T-helper 2 cell treated with Interferon-gamma antibody and Interleukin-4, amounts not matched to agents 5 μg/mL and 100 μg/mL, for 36 hours (primary cell): ENCODE data around the gene TUBB3.

Experiments used
- DNase-seq: peaks from one replicate; pipeline ENCODE4 v3.0.0; 2021; ENCODE audit warnings: low spot score
- H3K27ac Mint-ChIP-seq: one replicate; pipeline ENCODE4 v1.8.0; 2021; ENCODE audit warnings: mild to moderate bottlenecking, mixed read lengths
- H3K27me3 Mint-ChIP-seq: one replicate; pipeline ENCODE4 v1.8.0; 2021; ENCODE audit warnings: low read depth, mixed read lengths
- H3K36me3 Mint-ChIP-seq: one replicate; pipeline ENCODE4 v1.8.0; 2021; ENCODE audit warnings: low read depth, mixed read lengths
- H3K4me1 Mint-ChIP-seq: one replicate; pipeline ENCODE4 v1.8.0; 2021; ENCODE audit warnings: low read depth, mixed read lengths
- H3K4me3 Mint-ChIP-seq: one replicate; pipeline ENCODE4 v1.8.0; 2022; ENCODE audit warnings: mild to moderate bottlenecking, moderate library complexity, mixed read lengths
- H3K9me3 Mint-ChIP-seq: one replicate; pipeline ENCODE4 v1.8.0; 2021; ENCODE audit warnings: mixed read lengths

The TUBB3 gene

DNA sequence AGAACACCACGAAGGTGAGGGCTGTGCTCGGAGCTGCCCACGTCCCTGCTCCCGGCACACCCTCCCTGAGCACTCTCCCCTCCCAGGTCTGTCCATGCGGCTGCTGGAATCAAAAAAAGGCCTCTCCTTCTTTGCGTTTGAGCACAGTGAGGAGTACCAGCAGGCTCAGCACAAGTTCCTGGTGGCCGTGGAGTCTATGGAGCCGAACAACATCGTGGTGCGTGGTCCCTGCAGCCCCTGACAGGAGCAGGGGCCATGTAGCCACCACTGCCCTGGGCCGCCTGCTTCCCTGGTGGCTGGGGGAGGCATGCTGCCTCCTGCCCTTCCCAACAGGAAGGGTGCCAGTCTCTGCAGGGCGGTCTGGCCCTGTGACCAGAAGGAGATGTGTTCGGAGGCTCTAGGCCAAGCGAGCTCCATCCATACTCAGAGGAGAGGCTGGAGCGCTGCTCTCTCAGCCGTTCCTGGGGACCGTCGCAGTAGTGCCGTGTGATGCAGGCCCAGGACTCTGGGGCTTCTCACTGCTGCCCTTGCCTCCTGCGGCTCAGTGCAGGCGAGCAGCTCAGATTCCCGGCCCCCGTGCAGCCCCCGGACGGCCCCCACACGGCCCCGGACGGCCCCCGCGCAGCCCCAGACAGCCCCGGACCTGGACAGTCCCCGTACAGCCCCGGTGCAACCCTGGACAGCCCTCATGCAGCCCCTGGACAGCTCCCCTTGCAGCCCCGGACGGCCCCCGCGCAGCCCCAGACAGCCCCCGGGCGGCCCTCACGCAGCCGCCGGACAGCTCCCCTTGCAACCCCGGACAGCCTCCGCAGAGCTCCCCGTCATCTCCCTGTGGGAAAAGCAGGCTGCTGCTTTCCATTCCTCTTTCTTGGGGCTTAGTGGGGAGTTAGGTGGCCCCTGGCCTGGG, 29.2 kb upstream of the TUBB3 start:
- H3K9me3 Mint-ChIP-seq = no peaks in the 10 kb centered on the region
- no peak overlapping the region for H3K4me3 Mint-ChIP-seq
- no peak for DNase-seq
- no peak overlapping the region for H3K27ac Mint-ChIP-seq
- H3K36me3 Mint-ChIP-seq = peaks cover 44% of the 10 kb centered on the region
- H3K4me1 Mint-ChIP-seq = peaks cover 5% of the 10 kb centered on the region
- H3K27me3 Mint-ChIP-seq = no peaks in the 10 kb centered on the region

DNA sequence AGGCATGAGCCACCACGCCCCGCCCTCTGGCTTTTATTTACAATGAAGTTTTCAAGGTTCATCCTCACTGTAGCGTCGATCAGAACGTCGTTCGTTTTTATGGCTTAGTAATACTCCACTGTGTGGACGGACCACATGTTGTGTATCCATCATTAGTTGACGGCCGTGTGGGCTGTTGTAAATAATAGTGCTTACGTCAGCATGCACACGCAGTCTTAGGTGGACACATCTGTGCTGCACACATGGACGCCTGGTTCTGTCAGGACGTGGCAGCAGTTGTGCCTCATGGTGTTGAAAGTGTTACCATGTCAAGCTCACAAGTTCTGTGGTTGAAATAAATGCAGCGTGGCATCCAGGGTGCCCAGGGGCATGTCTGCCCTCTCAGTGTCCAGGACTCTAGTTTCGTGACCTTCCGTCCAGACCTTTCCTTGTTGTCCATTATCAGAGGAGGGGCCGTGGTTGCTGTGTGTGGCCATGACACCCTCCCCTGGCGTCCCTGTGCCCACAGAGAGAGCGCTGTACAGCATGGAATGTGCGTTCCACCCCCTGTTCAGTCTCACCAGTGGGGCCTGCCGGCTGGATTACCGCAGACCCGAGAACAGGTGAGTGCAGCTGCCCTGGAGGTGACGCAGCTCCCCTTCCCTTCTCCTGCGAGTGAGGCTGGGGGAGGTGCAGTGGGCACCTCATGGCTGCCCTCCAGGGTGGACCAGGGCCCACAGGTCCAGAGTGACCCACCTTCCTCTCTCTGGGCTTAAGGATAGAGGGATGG, 27.5 kb upstream of the TUBB3 start:
- no peak overlapping the region for H3K27ac Mint-ChIP-seq
- no peaks in the 10 kb centered on the region for H3K4me1 Mint-ChIP-seq
- peaks cover 51% of the 10 kb centered on the region for H3K36me3 Mint-ChIP-seq
- no peak for DNase-seq
- H3K27me3 Mint-ChIP-seq = no peaks in the 10 kb centered on the region
- H3K4me3 Mint-ChIP-seq = no peak overlapping the region
- no peaks in the 10 kb centered on the region for H3K9me3 Mint-ChIP-seq

- no peaks in the 10 kb centered on the region for H3K27me3 Mint-ChIP-seq
- no peak overlapping the region for H3K27ac Mint-ChIP-seq
These were observed 25.9 kb upstream of the TUBB3 start for GRCh38 chr16:89897204-89897603.

DNA sequence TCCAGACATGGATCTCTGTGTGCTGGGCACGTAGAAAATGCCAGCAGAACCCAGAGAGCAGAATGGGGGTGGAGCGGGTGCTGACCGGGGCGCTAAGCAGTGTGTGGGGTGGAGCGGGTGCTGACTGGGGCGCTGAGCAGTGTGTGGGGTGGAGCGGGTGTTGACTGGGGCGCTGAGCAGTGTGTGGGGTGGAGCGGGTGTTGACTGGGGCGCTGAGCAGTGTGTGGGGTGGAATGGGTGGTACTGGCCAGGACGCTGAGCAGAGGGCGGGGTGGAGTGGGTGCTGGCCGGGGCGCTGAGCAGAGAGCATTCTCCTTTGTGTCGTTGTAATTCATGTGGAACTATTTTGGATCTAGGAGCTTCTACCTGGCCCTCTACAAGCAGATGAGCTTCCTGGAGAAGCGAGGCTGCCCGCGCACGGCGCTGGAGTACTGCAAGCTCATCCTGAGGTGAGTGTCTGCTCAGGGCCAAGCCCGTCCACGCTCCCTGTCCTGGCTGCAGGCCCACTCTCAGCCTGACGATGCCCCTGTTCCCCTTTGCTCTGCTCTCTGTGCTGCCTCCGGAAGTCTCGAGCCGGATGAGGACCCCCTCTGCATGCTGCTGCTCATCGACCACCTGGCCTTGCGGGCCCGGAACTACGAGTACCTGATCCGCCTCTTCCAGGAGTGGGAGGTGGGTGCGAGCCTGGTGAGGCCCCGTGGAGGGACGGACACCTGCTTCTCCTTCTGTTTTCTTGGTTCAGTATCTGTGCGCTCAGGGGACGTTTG, 24.8 kb upstream of the TUBB3 start:
- Mint-ChIP-seq H3K9me3 (no peaks in the 10 kb centered on the region), H3K27ac (no peak overlapping the region), H3K27me3 (no peaks in the 10 kb centered on the region), H3K4me3 (no peak overlapping the region), H3K36me3 (peaks cover 33% of the 10 kb centered on the region), H3K4me1 (no peaks in the 10 kb centered on the region)
- no peak for DNase-seq

More at GRCh38 chr16:89897204-89897603, 25.9 kb upstream of the TUBB3 start:
- Mint-ChIP-seq H3K36me3 (peaks cover 40% of the 10 kb centered on the region), H3K4me3 (no peak overlapping the region), H3K4me1 (no peaks in the 10 kb centered on the region), H3K9me3 (no peaks in the 10 kb centered on the region)
- DNase-seq = no peak

- Mint-ChIP-seq H3K4me3 (no peak overlapping the region), H3K27ac (no peak overlapping the region), H3K36me3 (peaks cover 35% of the 10 kb centered on the region), H3K27me3 (no peaks in the 10 kb centered on the region), H3K9me3 (no peaks in the 10 kb centered on the region), H3K4me1 (no peaks in the 10 kb centered on the region)
- DNase-seq = no peak
These were observed 23.2 kb upstream of the TUBB3 start for GRCh38 chr16:89899879-89900481.

- H3K27me3 Mint-ChIP-seq = no peaks in the 10 kb centered on the region
- no peaks in the 10 kb centered on the region for H3K4me1 Mint-ChIP-seq
- H3K36me3 Mint-ChIP-seq = peaks cover 36% of the 10 kb centered on the region
- no peaks in the 10 kb centered on the region for H3K9me3 Mint-ChIP-seq
- H3K27ac Mint-ChIP-seq = no peak overlapping the region
- H3K4me3 Mint-ChIP-seq = no peak overlapping the region
- DNase-seq = no peak
These were observed 22.3 kb upstream of the TUBB3 start for GRCh38 chr16:89900885-89901284.

DNA sequence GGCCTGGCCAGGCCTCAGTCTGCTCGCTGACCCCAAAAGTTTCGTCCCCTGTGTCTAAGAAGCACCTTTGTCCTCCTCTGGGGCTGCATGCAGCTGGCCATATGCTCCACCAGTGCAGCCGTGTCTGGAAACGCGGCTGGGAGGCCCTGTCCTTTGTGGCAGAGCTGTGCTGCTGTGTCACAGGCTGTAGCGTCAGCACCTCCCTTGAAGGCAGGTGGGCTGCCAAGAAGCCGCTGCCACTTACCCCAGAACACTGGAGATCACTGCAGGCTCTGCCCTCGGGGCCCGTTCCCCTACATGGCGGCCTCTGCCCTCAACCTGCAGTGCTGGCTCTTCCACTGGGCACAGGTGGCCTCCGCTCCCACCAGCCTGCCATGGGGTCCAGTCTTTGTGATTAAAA, 20.2 kb upstream of the TUBB3 start:
- no peaks in the 10 kb centered on the region for H3K9me3 Mint-ChIP-seq
- no peak overlapping the region for H3K4me3 Mint-ChIP-seq
- H3K27me3 Mint-ChIP-seq = no peaks in the 10 kb centered on the region
- peaks cover 42% of the 10 kb centered on the region for H3K36me3 Mint-ChIP-seq
- no peak overlapping the region for H3K27ac Mint-ChIP-seq
- DNase-seq = no peak
- H3K4me1 Mint-ChIP-seq = no peaks in the 10 kb centered on the region

- H3K36me3 Mint-ChIP-seq = peaks cover 36% of the 10 kb centered on the region
- no peak for DNase-seq
- no peak overlapping the region for H3K4me3 Mint-ChIP-seq
- no peaks in the 10 kb centered on the region for H3K4me1 Mint-ChIP-seq
- H3K27me3 Mint-ChIP-seq = no peaks in the 10 kb centered on the region
- H3K27ac Mint-ChIP-seq = no peak overlapping the region
- H3K9me3 Mint-ChIP-seq = no peaks in the 10 kb centered on the region
These were observed 19.1 kb upstream of the TUBB3 start for GRCh38 chr16:89903908-89904515.

GRCh38 chr16:89904606-89905510, 18.3 kb upstream of the TUBB3 start:
- Mint-ChIP-seq H3K36me3 (peaks cover 32% of the 10 kb centered on the region), H3K4me1 (no peaks in the 10 kb centered on the region), H3K4me3 (no peak overlapping the region), H3K9me3 (no peaks in the 10 kb centered on the region), H3K27me3 (no peaks in the 10 kb centered on the region), H3K27ac (no peak overlapping the region)
- no peak for DNase-seq

DNA sequence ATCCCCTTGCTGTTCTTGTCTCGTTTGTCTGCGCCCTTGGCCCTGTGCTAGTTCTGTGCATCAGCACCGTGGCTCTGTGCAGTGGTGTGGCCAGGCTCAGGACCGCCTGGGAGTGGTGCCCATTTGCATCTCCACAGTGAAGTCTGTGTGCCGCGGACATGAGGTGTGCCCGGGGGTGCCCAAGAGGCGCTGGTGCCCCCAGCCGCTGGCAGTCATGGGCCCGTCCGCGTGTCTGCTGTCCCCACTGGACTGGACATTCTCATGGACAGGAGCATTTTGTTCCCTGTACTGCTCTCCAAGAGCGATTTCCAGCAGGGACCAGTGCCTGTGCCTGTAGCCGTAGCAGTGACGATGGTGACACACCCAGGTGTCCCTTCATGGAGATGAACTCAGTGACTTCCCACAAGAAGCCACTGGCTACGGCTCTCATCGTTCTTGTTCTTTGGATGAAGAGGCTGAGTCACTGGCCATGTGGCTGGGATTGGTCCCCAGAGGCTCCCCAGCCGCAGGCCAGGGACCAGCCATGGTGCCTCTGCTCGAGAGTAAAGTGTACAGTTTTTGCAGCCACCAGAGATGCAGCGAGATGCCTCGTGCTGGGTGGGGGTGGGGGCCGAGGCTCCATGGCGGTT, 17.5 kb upstream of the TUBB3 start:
- no peaks in the 10 kb centered on the region for H3K27me3 Mint-ChIP-seq
- no peak for DNase-seq
- no peak overlapping the region for H3K27ac Mint-ChIP-seq
- H3K4me3 Mint-ChIP-seq = no peak overlapping the region
- no peaks in the 10 kb centered on the region for H3K9me3 Mint-ChIP-seq
- H3K4me1 Mint-ChIP-seq = no peaks in the 10 kb centered on the region
- H3K36me3 Mint-ChIP-seq = peaks cover 34% of the 10 kb centered on the region

GRCh38 chr16:89906140-89907025, 16.8 kb upstream of the TUBB3 start:
- H3K4me1 Mint-ChIP-seq = no peaks in the 10 kb centered on the region
- no peak overlapping the region for H3K27ac Mint-ChIP-seq
- DNase-seq = no peak
- no peak overlapping the region for H3K4me3 Mint-ChIP-seq
- peaks cover 38% of the 10 kb centered on the region for H3K36me3 Mint-ChIP-seq
- H3K9me3 Mint-ChIP-seq = no peaks in the 10 kb centered on the region
- H3K27me3 Mint-ChIP-seq = no peaks in the 10 kb centered on the region
